ENCODE data around the gene FER.

DNA sequence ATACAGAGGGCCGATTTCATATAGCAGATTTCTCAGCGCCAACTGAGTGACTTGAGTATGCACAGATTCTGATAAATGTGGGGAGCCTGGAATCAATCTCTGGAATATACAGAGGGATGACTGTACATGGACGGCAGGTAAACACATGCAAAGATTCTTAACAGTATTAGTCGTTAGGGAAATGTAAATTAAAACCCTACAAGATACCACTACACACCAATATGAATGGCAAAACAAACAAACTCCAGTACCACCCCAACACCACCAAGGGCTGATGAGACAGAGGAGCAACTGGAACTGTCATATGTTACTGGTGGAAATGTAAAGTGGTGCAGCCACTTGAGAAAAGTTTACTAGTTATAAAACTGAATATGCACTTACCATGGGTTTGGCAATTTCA, 8.3 kb upstream of the FER start:
- TF ChIP-seq TEAD4 (IDR thresholded peaks at IDR 0.05; ENCODE audit: borderline replicate concordance, insufficient read depth) (no peak), YY1 (IDR thresholded peaks at IDR 0.05; ENCODE audit: low read depth) (no peak), EZH2phosphoT487 (IDR thresholded peaks at IDR 0.05; ENCODE audit: borderline replicate concordance, low read depth) (no peak), MXI1 (IDR thresholded peaks at IDR 0.05; ENCODE audit: low read depth, low read length) (no peak), NFIC (IDR thresholded peaks at IDR 0.05; ENCODE audit: borderline replicate concordance) (no peak)
- TF ChIP-seq, protein P1, sequence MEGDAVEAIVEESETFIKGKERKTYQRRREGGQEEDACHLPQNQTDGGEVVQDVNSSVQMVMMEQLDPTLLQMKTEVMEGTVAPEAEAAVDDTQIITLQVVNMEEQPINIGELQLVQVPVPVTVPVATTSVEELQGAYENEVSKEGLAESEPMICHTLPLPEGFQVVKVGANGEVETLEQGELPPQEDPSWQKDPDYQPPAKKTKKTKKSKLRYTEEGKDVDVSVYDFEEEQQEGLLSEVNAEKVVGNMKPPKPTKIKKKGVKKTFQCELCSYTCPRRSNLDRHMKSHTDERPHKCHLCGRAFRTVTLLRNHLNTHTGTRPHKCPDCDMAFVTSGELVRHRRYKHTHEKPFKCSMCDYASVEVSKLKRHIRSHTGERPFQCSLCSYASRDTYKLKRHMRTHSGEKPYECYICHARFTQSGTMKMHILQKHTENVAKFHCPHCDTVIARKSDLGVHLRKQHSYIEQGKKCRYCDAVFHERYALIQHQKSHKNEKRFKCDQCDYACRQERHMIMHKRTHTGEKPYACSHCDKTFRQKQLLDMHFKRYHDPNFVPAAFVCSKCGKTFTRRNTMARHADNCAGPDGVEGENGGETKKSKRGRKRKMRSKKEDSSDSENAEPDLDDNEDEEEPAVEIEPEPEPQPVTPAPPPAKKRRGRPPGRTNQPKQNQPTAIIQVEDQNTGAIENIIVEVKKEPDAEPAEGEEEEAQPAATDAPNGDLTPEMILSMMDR (IDR thresholded peaks at IDR 0.05) = no peak
- TF ChIP-seq, protein P2, sequence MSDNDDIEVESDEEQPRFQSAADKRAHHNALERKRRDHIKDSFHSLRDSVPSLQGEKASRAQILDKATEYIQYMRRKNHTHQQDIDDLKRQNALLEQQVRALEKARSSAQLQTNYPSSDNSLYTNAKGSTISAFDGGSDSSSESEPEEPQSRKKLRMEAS (IDR thresholded peaks at IDR 0.05; ENCODE audit: low read depth) = no peak
